Measurements from ENCODE around the gene LRRC10B. TPM values are rescaled to one million over a fixed set of nuclear protein-coding genes. Genes with fewer than 3 reads are reported as not detected.

LRRC10B gene
- total RNA-seq, 1 experiment from 2014 or later: not detected

GRCh38 chr11:61518032-61518795, 9.7 kb downstream of the LRRC10B start:
- no peaks in the 10 kb centered on the region for H3K9me3 Mint-ChIP-seq (ENCODE audit: low read depth, unreplicated experiment)
- CTCF ChIA-PET: interaction anchor here (0.9 to 2.3 kb wide), 5 partner anchors 13 to 120 kb away, joined by 3 to 10 read pairs (median 6); no protein-coding TSS in a partner anchor
- H3K36me3 Mint-ChIP-seq (ENCODE audit: insufficient read depth, unreplicated experiment): peaks cover 4% of the 10 kb centered on the region

GRCh38 chr11:61522881-61523280, 14.3 kb downstream of the LRRC10B start:
- CTCF ChIA-PET: interaction anchor here (0.5 kb wide), 1 partner anchor 14 kb away, joined by 3 read pairs; no protein-coding TSS in a partner anchor
- Mint-ChIP-seq H3K9me3 (ENCODE audit: low read depth, unreplicated experiment) (no peaks in the 10 kb centered on the region), H3K4me3 (ENCODE audit: low read depth, unreplicated experiment) (no peak overlapping the region), H3K27me3 (ENCODE audit: unreplicated experiment) (peaks cover 52% of the 10 kb centered on the region), H3K36me3 (ENCODE audit: insufficient read depth, unreplicated experiment) (peaks cover 4% of the 10 kb centered on the region), H3K27ac (ENCODE audit: unreplicated experiment) (no peak overlapping the region), H3K4me1 (ENCODE audit: low read depth, unreplicated experiment) (no peaks in the 10 kb centered on the region)
- intact Hi-C loops (cut with micrococcal nuclease; ENCODE audit: unreplicated experiment): no loop called here
- no peak for DNase-seq
- BruUV-seq (replicated peaks): no TSS peak
- no peak for TF ChIP-seq CTCF (IDR thresholded peaks at IDR 0.05; ENCODE audit: unreplicated experiment)

More at GRCh38 chr11:61518032-61518795, 9.7 kb downstream of the LRRC10B start:
- no TSS peak for BruUV-seq (replicated peaks)
- no peak overlapping the region for H3K27ac Mint-ChIP-seq (ENCODE audit: unreplicated experiment)
- intact Hi-C loops (cut with micrococcal nuclease; ENCODE audit: unreplicated experiment): no loop called here
- no peak overlapping the region for H3K4me3 Mint-ChIP-seq (ENCODE audit: low read depth, unreplicated experiment)
- no peak for TF ChIP-seq CTCF (IDR thresholded peaks at IDR 0.05; ENCODE audit: unreplicated experiment)
- peaks cover 28% of the 10 kb centered on the region for H3K27me3 Mint-ChIP-seq (ENCODE audit: unreplicated experiment)
- no peak for DNase-seq
- peaks cover 9% of the 10 kb centered on the region for H3K4me1 Mint-ChIP-seq (ENCODE audit: low read depth, unreplicated experiment)

- no peak overlapping the region for H3K4me3 Mint-ChIP-seq (ENCODE audit: low read depth, unreplicated experiment)
- H3K4me1 Mint-ChIP-seq (ENCODE audit: low read depth, unreplicated experiment): no peaks in the 10 kb centered on the region
- H3K27ac Mint-ChIP-seq (ENCODE audit: unreplicated experiment): no peak overlapping the region
- H3K9me3 Mint-ChIP-seq (ENCODE audit: low read depth, unreplicated experiment): no peaks in the 10 kb centered on the region
- H3K27me3 Mint-ChIP-seq (ENCODE audit: unreplicated experiment): peaks cover 64% of the 10 kb centered on the region
- intact Hi-C loops (cut with micrococcal nuclease; ENCODE audit: unreplicated experiment): no loop called here
- no peak for DNase-seq
- BruUV-seq (replicated peaks): no TSS peak
- CTCF ChIA-PET: no interaction called here
- H3K36me3 Mint-ChIP-seq (ENCODE audit: insufficient read depth, unreplicated experiment): peaks cover 4% of the 10 kb centered on the region
- no peak for TF ChIP-seq CTCF (IDR thresholded peaks at IDR 0.05; ENCODE audit: unreplicated experiment)
Observed at GRCh38 chr11:61524446-61524845, 15.9 kb downstream of the LRRC10B start.

GRCh38 chr11:61524963-61525587, 16.5 kb downstream of the LRRC10B start:
- no peak overlapping the region for H3K4me3 Mint-ChIP-seq (ENCODE audit: low read depth, unreplicated experiment)
- CTCF ChIA-PET: no interaction called here
- BruUV-seq (replicated peaks): no TSS peak
- no peaks in the 10 kb centered on the region for H3K4me1 Mint-ChIP-seq (ENCODE audit: low read depth, unreplicated experiment)
- no peaks in the 10 kb centered on the region for H3K9me3 Mint-ChIP-seq (ENCODE audit: low read depth, unreplicated experiment)
- no peak for TF ChIP-seq CTCF (IDR thresholded peaks at IDR 0.05; ENCODE audit: unreplicated experiment)
- no peak overlapping the region for H3K27ac Mint-ChIP-seq (ENCODE audit: unreplicated experiment)
- peaks cover 4% of the 10 kb centered on the region for H3K36me3 Mint-ChIP-seq (ENCODE audit: insufficient read depth, unreplicated experiment)
- intact Hi-C loops (cut with micrococcal nuclease; ENCODE audit: unreplicated experiment): no loop called here
- peaks cover 70% of the 10 kb centered on the region for H3K27me3 Mint-ChIP-seq (ENCODE audit: unreplicated experiment)
- no peak for DNase-seq
